WTC11 (cell line): ENCODE results near the gene PAPLN.

Experiments used
- NR3C1 ChIP-seq: sonication (generic); formaldehyde crosslinking; conservative IDR thresholded peaks from 2 replicates; pipeline ENCODE4 v1.8.1; 2023; ENCODE audit warnings: low read depth, mild to moderate bottlenecking, missing genetic modification reagents
- TF ChIP-seq, protein P1 (sequence below): fragments of 200-600 bp; IDR thresholded peaks from 2 replicates; pipeline ENCODE4 v1.8.0; 2022; ENCODE audit warnings: antibody characterized with exemption
- TF ChIP-seq, protein P2 (sequence below): sonication (generic); formaldehyde crosslinking; IDR thresholded peaks from 2 replicates; pipeline ENCODE4 v1.8.0; 2022; ENCODE audit warnings: mild to moderate bottlenecking, missing genetic modification reagents

DNA sequence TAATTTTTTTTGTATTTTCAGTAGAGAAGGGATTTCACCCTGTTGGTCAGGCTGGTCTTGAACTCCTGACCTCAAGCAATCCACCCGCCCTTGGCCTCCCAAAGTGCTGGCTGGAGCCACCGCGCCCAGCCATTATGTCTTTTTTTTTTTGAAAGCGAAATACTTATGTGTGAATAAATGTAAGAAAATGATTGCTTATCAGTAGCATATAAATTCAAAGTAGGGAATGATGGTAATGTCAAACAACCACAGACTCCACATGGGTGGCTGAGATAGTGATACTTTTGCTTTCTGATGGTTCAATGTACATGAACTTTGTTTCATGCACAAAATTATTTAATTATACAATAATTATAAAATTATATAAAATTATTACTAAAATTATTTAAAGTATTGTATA, 75.8 kb downstream of the PAPLN start:
- TF ChIP-seq, protein P1, sequence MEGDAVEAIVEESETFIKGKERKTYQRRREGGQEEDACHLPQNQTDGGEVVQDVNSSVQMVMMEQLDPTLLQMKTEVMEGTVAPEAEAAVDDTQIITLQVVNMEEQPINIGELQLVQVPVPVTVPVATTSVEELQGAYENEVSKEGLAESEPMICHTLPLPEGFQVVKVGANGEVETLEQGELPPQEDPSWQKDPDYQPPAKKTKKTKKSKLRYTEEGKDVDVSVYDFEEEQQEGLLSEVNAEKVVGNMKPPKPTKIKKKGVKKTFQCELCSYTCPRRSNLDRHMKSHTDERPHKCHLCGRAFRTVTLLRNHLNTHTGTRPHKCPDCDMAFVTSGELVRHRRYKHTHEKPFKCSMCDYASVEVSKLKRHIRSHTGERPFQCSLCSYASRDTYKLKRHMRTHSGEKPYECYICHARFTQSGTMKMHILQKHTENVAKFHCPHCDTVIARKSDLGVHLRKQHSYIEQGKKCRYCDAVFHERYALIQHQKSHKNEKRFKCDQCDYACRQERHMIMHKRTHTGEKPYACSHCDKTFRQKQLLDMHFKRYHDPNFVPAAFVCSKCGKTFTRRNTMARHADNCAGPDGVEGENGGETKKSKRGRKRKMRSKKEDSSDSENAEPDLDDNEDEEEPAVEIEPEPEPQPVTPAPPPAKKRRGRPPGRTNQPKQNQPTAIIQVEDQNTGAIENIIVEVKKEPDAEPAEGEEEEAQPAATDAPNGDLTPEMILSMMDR = no peak
- TF ChIP-seq, protein P2, sequence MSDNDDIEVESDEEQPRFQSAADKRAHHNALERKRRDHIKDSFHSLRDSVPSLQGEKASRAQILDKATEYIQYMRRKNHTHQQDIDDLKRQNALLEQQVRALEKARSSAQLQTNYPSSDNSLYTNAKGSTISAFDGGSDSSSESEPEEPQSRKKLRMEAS (CRISPR knock-in tag) = no peak
- TF ChIP-seq NR3C1 = no peak
